A673 (cell line): ENCODE measurements around the gene TEPSIN.

Experiments used
- EZH2 ChIP-seq: fragments of 200-600 bp; sonication (generic); IDR thresholded peaks from 2 replicates; pipeline ENCODE4 v1.6.1; 2017; ENCODE audit warnings: borderline replicate concordance, low read depth, mild to moderate bottlenecking, mixed read lengths, antibody characterized with exemption, low read length; ENCODE audit not compliant: poor library complexity, severe bottlenecking
- TF ChIP-seq, protein P1 (sequence below): fragments of 300-800, 200-600 bp; sonication (generic); conservative IDR thresholded peaks from 2 replicates; pipeline ENCODE4 v1.5.1; 2017; ENCODE audit warnings: low read depth, mild to moderate bottlenecking, antibody characterized with exemption, low read length, moderate library complexity, mixed read lengths

DNA sequence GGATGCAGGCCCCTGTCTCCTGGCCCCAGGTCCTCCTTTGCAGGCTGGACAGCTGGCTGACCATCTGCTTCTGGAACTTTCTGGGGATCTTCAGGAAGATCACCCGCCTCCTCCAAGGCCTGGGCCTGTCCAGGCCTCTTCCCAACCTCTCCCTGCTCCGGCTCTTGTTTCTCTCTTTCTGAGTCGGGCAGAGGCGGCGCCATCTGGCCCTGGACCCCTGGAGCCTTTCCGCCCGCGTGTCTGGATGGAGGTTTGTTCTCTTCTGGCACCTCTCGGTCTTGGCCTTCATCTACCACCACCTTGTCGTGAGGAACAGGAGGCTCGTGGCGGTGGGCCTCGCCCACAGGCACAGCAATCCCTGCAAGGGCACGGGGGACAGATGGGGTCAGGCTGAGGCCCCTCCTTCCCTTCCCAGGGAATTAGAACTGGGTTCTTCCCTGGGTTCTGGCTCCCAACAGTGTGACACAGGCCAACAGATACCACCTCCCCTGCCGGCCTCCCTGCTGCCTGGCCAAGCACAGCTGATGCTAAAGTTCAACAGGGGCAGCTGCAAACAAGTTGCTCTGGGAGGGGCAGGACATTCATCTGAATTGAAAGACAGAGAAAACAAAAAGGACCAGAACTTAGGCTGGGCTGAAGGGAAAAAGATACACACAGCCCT, 13.6 kb upstream of the TEPSIN start:
- TF ChIP-seq, protein P1, sequence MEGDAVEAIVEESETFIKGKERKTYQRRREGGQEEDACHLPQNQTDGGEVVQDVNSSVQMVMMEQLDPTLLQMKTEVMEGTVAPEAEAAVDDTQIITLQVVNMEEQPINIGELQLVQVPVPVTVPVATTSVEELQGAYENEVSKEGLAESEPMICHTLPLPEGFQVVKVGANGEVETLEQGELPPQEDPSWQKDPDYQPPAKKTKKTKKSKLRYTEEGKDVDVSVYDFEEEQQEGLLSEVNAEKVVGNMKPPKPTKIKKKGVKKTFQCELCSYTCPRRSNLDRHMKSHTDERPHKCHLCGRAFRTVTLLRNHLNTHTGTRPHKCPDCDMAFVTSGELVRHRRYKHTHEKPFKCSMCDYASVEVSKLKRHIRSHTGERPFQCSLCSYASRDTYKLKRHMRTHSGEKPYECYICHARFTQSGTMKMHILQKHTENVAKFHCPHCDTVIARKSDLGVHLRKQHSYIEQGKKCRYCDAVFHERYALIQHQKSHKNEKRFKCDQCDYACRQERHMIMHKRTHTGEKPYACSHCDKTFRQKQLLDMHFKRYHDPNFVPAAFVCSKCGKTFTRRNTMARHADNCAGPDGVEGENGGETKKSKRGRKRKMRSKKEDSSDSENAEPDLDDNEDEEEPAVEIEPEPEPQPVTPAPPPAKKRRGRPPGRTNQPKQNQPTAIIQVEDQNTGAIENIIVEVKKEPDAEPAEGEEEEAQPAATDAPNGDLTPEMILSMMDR: no peak
- no peak for TF ChIP-seq EZH2
